HCT116 (cell line): Measurements from ENCODE around the gene ACP4.

Source experiments
- EGR1 ChIP-seq: IDR thresholded peaks from 2 replicates; pipeline ENCODE4 v1.6.1; 2012; ENCODE audit warnings: low read depth
- EZH2 ChIP-seq: fragments of 200-600 bp; sonication (generic); IDR thresholded peaks from 2 replicates; pipeline ENCODE4 v1.6.1; 2017; ENCODE audit warnings: antibody characterized with exemption, mixed run types
- EZH2phosphoT487 ChIP-seq: fragments of 200-600 bp; IDR thresholded peaks from 2 replicates; pipeline ENCODE4 v1.6.1; 2018; ENCODE audit warnings: antibody characterized with exemption, borderline replicate concordance
- JUND ChIP-seq: IDR thresholded peaks from 2 replicates; pipeline ENCODE4 v1.6.1; 2012
- POLR2A ChIP-seq: IDR thresholded peaks from 2 replicates; pipeline ENCODE4 v1.7.0; 2011; ENCODE audit warnings: borderline replicate concordance; ENCODE audit not compliant: insufficient read depth, insufficient read length; ENCODE audit errors: extremely low read depth
- POLR2AphosphoS5 ChIP-seq: IDR thresholded peaks from 2 replicates; pipeline ENCODE4 v1.6.1; 2011; ENCODE audit warnings: mild to moderate bottlenecking, low read depth, low read length, moderate library complexity
- SRF ChIP-seq: IDR thresholded peaks from 2 replicates; pipeline ENCODE4 v1.6.1; 2012; ENCODE audit warnings: low read depth
- TCF7L2 ChIP-seq: IDR thresholded peaks from 2 replicates; pipeline ENCODE4 v1.7.0; 2011; ENCODE audit warnings: borderline replicate concordance, inconsistent platforms; ENCODE audit not compliant: insufficient read depth, insufficient read length; ENCODE audit errors: extremely low read depth
- YY1 ChIP-seq: IDR thresholded peaks from 2 replicates; pipeline ENCODE4 v1.6.1; 2011; ENCODE audit warnings: low read length, low read depth, moderate library complexity, mild to moderate bottlenecking; ENCODE audit not compliant: insufficient replicate concordance; ENCODE audit errors: extremely low read depth
- ZFX ChIP-seq: fragments of 450-650 bp; IDR thresholded peaks from 2 replicates; pipeline ENCODE4 v1.6.1; 2017
- TF ChIP-seq, protein P1 (sequence below): IDR thresholded peaks from 2 replicates; pipeline ENCODE4 v1.6.1; 2012; ENCODE audit warnings: low read depth
- TF ChIP-seq, protein P2 (sequence below), 3 experiments: fragments of 200-600 bp in 1 of 3; sonication (generic) in 1 of 3; IDR thresholded peaks in 2 of 3; conservative IDR thresholded peaks in 1 of 3; 2 replicates each; pipeline ENCODE4 v1.5.1; 2012 to 2017; ENCODE audit warnings: low read depth in 2 of 3, low read length in 2 of 3, antibody characterized with exemption in 1 of 3, borderline replicate concordance in 1 of 3, control low read depth in 1 of 3, mild to moderate bottlenecking in 1 of 3, mixed read lengths in 1 of 3, mixed run types in 1 of 3, moderate library complexity in 1 of 3; ENCODE audit not compliant: insufficient read depth in 1 of 3

DNA sequence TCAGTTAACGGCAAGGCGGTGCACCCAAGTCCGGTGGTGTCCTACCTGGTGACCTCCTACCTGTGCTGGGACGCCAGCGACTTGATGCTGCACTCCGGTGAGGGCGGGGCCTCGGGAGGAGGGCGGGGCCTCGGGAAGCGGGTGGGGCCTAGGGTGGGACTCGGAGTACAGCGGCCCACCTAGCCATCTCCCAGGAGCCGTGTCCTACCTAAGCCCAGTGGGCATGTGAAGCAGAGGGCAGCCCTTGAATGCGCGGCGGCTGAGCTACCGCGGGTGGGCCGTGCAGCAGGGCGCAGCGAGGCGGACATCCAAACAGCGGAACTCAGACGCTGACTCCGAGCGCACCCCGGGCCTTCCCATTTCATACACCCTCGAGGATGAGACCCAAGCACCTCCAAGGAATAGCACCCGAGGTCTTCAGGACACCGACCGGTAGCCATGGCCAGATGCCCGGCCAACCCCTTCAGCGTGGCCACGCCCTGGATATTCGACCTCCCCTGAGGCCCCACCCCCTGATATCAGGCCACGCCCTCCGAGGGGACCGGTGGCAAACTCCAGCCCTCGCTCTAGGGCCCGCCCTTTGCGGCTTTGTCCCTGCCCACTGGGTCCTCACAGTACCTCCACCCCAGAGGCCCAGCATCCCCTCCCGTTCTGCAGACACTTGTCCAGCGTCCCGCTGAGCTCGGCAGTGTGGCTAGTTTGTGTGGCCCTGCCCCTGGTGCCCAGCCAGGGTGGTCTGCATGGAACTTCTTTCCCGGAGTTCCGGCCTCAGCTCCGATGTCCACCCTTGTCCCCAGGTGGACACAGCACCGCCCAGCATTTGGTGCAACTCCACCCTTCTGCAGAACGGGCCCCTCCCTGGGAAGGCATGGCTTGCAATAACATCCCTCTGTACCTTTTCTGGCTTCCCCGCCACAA is 28.0 kb downstream of the ACP4 start:
- TF ChIP-seq, protein P1, sequence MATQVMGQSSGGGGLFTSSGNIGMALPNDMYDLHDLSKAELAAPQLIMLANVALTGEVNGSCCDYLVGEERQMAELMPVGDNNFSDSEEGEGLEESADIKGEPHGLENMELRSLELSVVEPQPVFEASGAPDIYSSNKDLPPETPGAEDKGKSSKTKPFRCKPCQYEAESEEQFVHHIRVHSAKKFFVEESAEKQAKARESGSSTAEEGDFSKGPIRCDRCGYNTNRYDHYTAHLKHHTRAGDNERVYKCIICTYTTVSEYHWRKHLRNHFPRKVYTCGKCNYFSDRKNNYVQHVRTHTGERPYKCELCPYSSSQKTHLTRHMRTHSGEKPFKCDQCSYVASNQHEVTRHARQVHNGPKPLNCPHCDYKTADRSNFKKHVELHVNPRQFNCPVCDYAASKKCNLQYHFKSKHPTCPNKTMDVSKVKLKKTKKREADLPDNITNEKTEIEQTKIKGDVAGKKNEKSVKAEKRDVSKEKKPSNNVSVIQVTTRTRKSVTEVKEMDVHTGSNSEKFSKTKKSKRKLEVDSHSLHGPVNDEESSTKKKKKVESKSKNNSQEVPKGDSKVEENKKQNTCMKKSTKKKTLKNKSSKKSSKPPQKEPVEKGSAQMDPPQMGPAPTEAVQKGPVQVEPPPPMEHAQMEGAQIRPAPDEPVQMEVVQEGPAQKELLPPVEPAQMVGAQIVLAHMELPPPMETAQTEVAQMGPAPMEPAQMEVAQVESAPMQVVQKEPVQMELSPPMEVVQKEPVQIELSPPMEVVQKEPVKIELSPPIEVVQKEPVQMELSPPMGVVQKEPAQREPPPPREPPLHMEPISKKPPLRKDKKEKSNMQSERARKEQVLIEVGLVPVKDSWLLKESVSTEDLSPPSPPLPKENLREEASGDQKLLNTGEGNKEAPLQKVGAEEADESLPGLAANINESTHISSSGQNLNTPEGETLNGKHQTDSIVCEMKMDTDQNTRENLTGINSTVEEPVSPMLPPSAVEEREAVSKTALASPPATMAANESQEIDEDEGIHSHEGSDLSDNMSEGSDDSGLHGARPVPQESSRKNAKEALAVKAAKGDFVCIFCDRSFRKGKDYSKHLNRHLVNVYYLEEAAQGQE, result no peak
- TF ChIP-seq, protein P2, sequence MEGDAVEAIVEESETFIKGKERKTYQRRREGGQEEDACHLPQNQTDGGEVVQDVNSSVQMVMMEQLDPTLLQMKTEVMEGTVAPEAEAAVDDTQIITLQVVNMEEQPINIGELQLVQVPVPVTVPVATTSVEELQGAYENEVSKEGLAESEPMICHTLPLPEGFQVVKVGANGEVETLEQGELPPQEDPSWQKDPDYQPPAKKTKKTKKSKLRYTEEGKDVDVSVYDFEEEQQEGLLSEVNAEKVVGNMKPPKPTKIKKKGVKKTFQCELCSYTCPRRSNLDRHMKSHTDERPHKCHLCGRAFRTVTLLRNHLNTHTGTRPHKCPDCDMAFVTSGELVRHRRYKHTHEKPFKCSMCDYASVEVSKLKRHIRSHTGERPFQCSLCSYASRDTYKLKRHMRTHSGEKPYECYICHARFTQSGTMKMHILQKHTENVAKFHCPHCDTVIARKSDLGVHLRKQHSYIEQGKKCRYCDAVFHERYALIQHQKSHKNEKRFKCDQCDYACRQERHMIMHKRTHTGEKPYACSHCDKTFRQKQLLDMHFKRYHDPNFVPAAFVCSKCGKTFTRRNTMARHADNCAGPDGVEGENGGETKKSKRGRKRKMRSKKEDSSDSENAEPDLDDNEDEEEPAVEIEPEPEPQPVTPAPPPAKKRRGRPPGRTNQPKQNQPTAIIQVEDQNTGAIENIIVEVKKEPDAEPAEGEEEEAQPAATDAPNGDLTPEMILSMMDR (IDR thresholded peaks at IDR 0.05 in 2 of 3, conservative IDR thresholded peaks at IDR 0.05 in 1 of 3; ENCODE audit: borderline replicate concordance in 1 of 3, insufficient read depth in 1 of 3, low read depth in 2 of 3, low read length in 2 of 3), result no peak
- TF ChIP-seq EZH2 (no peak), EZH2phosphoT487 (no peak), POLR2A (no peak), JUND (no peak), POLR2AphosphoS5 (peak; percentile 54; the same call in 1 of the 2 replicates), EGR1 (no peak), ZFX (no peak), YY1 (no peak), TCF7L2 (no peak), SRF (no peak)
